IMR-90 (cell line): ENCODE measurements around the gene PACSIN2. TPM values are rescaled to one million over a fixed set of nuclear protein-coding genes. Genes with fewer than 3 reads are reported as not detected.

ENCODE experiments used
- ATAC-seq: fragments of 200-7000 bp; cut with Tn5 transposase; 2 replicates; pipeline ENCODE4 v1.9.1; 2020; ENCODE audit warnings: low read depth, mild to moderate bottlenecking, moderate library complexity
- BruUV-seq: library from RNA; stranded (reverse); fragments of 400-500 nt; replicated peaks from 2 replicates; lab custom pipeline; 2021; lab: Mats Ljungman, UMichigan
- CTCF ChIA-PET: fragments of 300-600 bp; formaldehyde crosslinking; extraction: SDS; loops from one replicate; lab custom pipeline; 2021; ENCODE audit warnings: antibody characterized with exemption; lab: Yijun Ruan, JAX
- POLR2A ChIA-PET: fragments of 300-600 bp; sonication (Branson Sonifier 250); formaldehyde crosslinking; loops from one replicate; lab custom pipeline; 2022; ENCODE audit warnings: antibody characterized with exemption; ENCODE audit not compliant: unreplicated experiment; lab: Charles Lee
- DNase-seq: peaks from one replicate; pipeline ENCODE4 v3.0.0; 2013
- H2AFZ ChIP-seq: replicated peaks from 2 replicates; pipeline ENCODE3; 2013; ENCODE audit warnings: low read length, mild to moderate bottlenecking; ENCODE audit not compliant: poor library complexity
- H2AK5ac ChIP-seq: 2 replicates; pipeline ENCODE4 v1.6.1; 2013; ENCODE audit warnings: low read depth, low read length, inconsistent platforms
- H2AK9ac ChIP-seq: replicated peaks from 2 replicates; pipeline ENCODE3; 2013; ENCODE audit warnings: mild to moderate bottlenecking, low read depth, low read length, moderate library complexity; ENCODE audit not compliant: poor library complexity
- H2BK120ac ChIP-seq: 2 replicates; pipeline ENCODE4 v1.6.1; 2013; ENCODE audit warnings: low read depth, low read length, inconsistent platforms
- H2BK15ac ChIP-seq: 3 replicates; pipeline ENCODE4 v1.6.1; 2013; ENCODE audit warnings: low read depth, low read length, inconsistent platforms
- H2BK20ac ChIP-seq: 2 replicates; pipeline ENCODE4 v1.6.1; 2013; ENCODE audit warnings: low read depth, mild to moderate bottlenecking, inconsistent platforms, low read length, moderate library complexity
- H2BK5ac ChIP-seq: 2 replicates; pipeline ENCODE4 v1.6.1; 2013; ENCODE audit warnings: mild to moderate bottlenecking, low read depth, low read length, inconsistent platforms; ENCODE audit not compliant: poor library complexity, severe bottlenecking
- H3K14ac ChIP-seq: replicated peaks from 2 replicates; pipeline ENCODE4 v1.6.1; 2013; ENCODE audit warnings: low read depth, low read length, inconsistent platforms
- H3K18ac ChIP-seq: 2 replicates; pipeline ENCODE4 v1.6.1; 2013; ENCODE audit warnings: low read depth, low read length, control low read depth
- H3K23ac ChIP-seq: 2 replicates; pipeline ENCODE4 v1.6.1; 2013; ENCODE audit warnings: low read depth, low read length, inconsistent platforms
- H3K27ac ChIP-seq: 2 replicates; pipeline ENCODE4 v1.5.1; 2013; ENCODE audit warnings: mild to moderate bottlenecking, control low read depth, low read length; ENCODE audit not compliant: insufficient read depth
- H3K27me3 ChIP-seq: 2 replicates; pipeline ENCODE4 v1.6.1; 2013; ENCODE audit warnings: low read length; ENCODE audit not compliant: control insufficient read depth, insufficient read depth
- H3K36me3 ChIP-seq: 2 replicates; pipeline ENCODE4 v1.6.1; 2013; ENCODE audit warnings: low read length, mixed read lengths; ENCODE audit not compliant: control insufficient read depth, insufficient read depth
- H3K4ac ChIP-seq: 2 replicates; pipeline ENCODE4 v1.6.1; 2013; ENCODE audit warnings: low read depth, low read length, inconsistent platforms
- H3K4me1 ChIP-seq: 2 replicates; pipeline ENCODE4 v1.6.1; 2013; ENCODE audit warnings: low read length, mixed read lengths; ENCODE audit not compliant: control insufficient read depth, insufficient read depth
- H3K4me2 ChIP-seq: 2 replicates; pipeline ENCODE4 v1.6.1; 2013; ENCODE audit warnings: low read depth, mild to moderate bottlenecking, control low read depth, low read length, moderate library complexity
- H3K4me3 ChIP-seq: 2 replicates; pipeline ENCODE4 v1.5.1; 2013; ENCODE audit warnings: low read depth, mild to moderate bottlenecking, control low read depth, low read length, moderate library complexity; ENCODE audit not compliant: insufficient read depth
- H3K56ac ChIP-seq: 2 replicates; pipeline ENCODE4 v1.6.1; 2013; ENCODE audit warnings: low read length, inconsistent platforms; ENCODE audit not compliant: insufficient read depth; ENCODE audit errors: extremely low read depth
- H3K79me1 ChIP-seq, 2 experiments: 2 replicates each; pipeline ENCODE4 v1.6.1; 2013; ENCODE audit warnings: low read length in 2 of 2, inconsistent platforms in 1 of 2, low read depth in 1 of 2
- H3K9ac ChIP-seq: 2 replicates; pipeline ENCODE4 v1.6.1; 2013; ENCODE audit warnings: low read depth, low read length, control low read depth
- H3K9me1 ChIP-seq: 2 replicates; pipeline ENCODE4 v1.6.1; 2013; ENCODE audit warnings: low read length, inconsistent platforms; ENCODE audit not compliant: insufficient read depth
- H3K9me3 ChIP-seq: 2 replicates; pipeline ENCODE4 v1.6.1; 2013; ENCODE audit warnings: low read length; ENCODE audit not compliant: control insufficient read depth, insufficient read depth
- H4K20me1 ChIP-seq: 2 replicates; pipeline ENCODE4 v1.6.1; 2013; ENCODE audit warnings: low read length, inconsistent platforms; ENCODE audit not compliant: insufficient read depth
- H4K5ac ChIP-seq: 2 replicates; pipeline ENCODE4 v1.6.1; 2013; ENCODE audit warnings: mild to moderate bottlenecking, low read depth, low read length, control low read depth
- H4K8ac ChIP-seq, 2 experiments: 2 replicates each; pipeline ENCODE4 v1.6.1; 2013; ENCODE audit warnings: low read depth in 2 of 2, low read length in 2 of 2, control low read depth in 1 of 2, inconsistent platforms in 1 of 2
- H4K91ac ChIP-seq: 2 replicates; pipeline ENCODE4 v1.6.1; 2013; ENCODE audit warnings: low read depth, low read length, inconsistent platforms; ENCODE audit not compliant: insufficient read depth
- BHLHE40 ChIP-seq: fragments of 150-350 bp; IDR thresholded peaks from 2 replicates; pipeline ENCODE4 v1.6.1; 2016; ENCODE audit warnings: mild to moderate bottlenecking, low read depth, low read length
- FOS ChIP-seq: fragments of 150-350 bp; IDR thresholded peaks from 2 replicates; pipeline ENCODE4 v1.6.1; 2016; ENCODE audit warnings: low read depth, low read length
- MAFK ChIP-seq: IDR thresholded peaks from 2 replicates; pipeline ENCODE4 v1.6.1; 2012; ENCODE audit warnings: low read depth, low read length, improper control_type of control experiment
- POLR2A ChIP-seq: IDR thresholded peaks from 2 replicates; pipeline ENCODE4 v1.6.1; 2012; ENCODE audit warnings: mild to moderate bottlenecking, low read depth, low read length
- RAD21 ChIP-seq: IDR thresholded peaks from 2 replicates; pipeline ENCODE4 v1.6.1; 2012; ENCODE audit warnings: low read length, improper control_type of control experiment
- RFX5 ChIP-seq: IDR thresholded peaks from 2 replicates; pipeline ENCODE4 v1.8.0; 2012; ENCODE audit warnings: low read depth, mild to moderate bottlenecking, low read length, moderate library complexity
- SMC3 ChIP-seq: fragments of 150-350 bp; IDR thresholded peaks from 2 replicates; pipeline ENCODE4 v1.6.1; 2016; ENCODE audit warnings: low read depth, mild to moderate bottlenecking, antibody characterized with exemption, low read length, moderate library complexity
- WGBS, 2 experiments: methylation state at CpG; one replicate each; pipeline versions ENCODE4 v1.1.5 to v1.1.7; 2013; ENCODE audit warnings: missing lambda C conversion rate in 2 of 2; ENCODE audit not compliant: insufficient read length in 1 of 2; ENCODE audit errors: extremely low coverage in 2 of 2; 5-methylcytosine and 5-hydroxymethylcytosine counted together
- dilution Hi-C: fragments of 300-500 bp; cut with HindIII; formaldehyde crosslinking; loops from one replicate; pipeline ENCODE4 v1.14.3; 2018; ENCODE audit warnings: low sequenced_read_pairs; ENCODE audit not compliant: unreplicated experiment
- in situ Hi-C: fragments of 300-500 bp; cut with MboI; formaldehyde crosslinking; loops from 3 replicates; pipeline ENCODE4 v1.14.3; 2019; ENCODE audit warnings: low sequenced_read_pairs, inconsistent platforms, mixed read lengths
- intact Hi-C: fragments of 100-400 bp; cut with micrococcal nuclease; formaldehyde crosslinking; loops from 2 replicates; pipeline ENCODE4 v1.10.0; 2022
- polyA plus RNA-seq, 3 experiments: library from polyadenylated mRNA; depleted of rRNA; stranded (reverse); fragments of >200 nt; gene quantifications; 2 replicates each; pipeline ENCODE4 v1.2.3, GENCODE V29; 2012; ENCODE audit warnings: low replicate concordance in 1 of 3
- total RNA-seq: library from RNA; depleted of rRNA; stranded (reverse); fragments of >200 nt; gene quantifications from 2 replicates; pipeline ENCODE4 v1.2.3, GENCODE V29; 2012
- TF ChIP-seq, protein P1 (sequence below): fragments of 150-350 bp; IDR thresholded peaks from 2 replicates; pipeline ENCODE4 v1.6.1; 2016; ENCODE audit warnings: low read depth, mild to moderate bottlenecking, low read length, moderate library complexity, borderline replicate concordance
- TF ChIP-seq, protein P2 (sequence below): fragments of 150-350 bp; IDR thresholded peaks from 2 replicates; pipeline ENCODE4 v1.6.1; 2017; ENCODE audit warnings: mild to moderate bottlenecking, antibody characterized with exemption, low read length, low read depth

Gene PACSIN2
- total and polyA plus RNA-seq, 2 of the 4 experiments (the other 2 are of a cell fraction) = 85.0 to 118 TPM

DNA sequence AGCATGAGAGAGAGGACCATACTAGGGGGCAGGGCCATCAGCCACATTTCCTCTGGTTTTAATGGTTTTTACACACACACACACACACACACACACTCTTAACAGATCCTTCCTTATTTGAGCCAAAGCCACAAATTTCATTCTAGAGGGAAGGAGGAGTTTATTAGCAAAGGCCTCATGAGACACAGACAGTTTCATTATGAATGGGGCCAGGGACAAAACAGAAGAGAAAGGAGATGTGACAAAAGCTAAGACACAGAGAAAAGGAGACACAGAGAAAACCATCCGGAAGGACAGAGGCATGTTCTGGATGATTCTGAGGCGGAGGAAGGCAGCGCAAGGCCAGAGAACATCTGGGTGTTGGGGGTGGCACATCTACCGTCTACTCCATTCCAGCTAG is 125.6 kb downstream of the PACSIN2 start:
- Histone ChIP-seq H3K23ac (no peak overlapping the region), H2AFZ (no peak overlapping the region), H4K5ac (no peak overlapping the region), H3K14ac (no peak overlapping the region), H3K18ac (no peak overlapping the region), H2AK5ac (no peak overlapping the region), H2BK20ac (no peak overlapping the region), H3K4me1 (no peaks in the 10 kb centered on the region), H3K27ac (no peak overlapping the region), H2AK9ac (no peak overlapping the region), H3K9me1 (peaks cover 14% of the 10 kb centered on the region), H4K20me1 (peaks cover 11% of the 10 kb centered on the region; the same call in 1 of the 2 replicates), H3K27me3 (no peaks in the 10 kb centered on the region), H3K79me1 (peaks cover 34 to 53% of the 10 kb centered on the region in 2 experiments), H3K4me3 (no peak overlapping the region), H3K4me2 (no peak overlapping the region), H2BK120ac (no peak overlapping the region), H3K36me3 (peaks cover 45% of the 10 kb centered on the region), H2BK5ac (no peak overlapping the region), H2BK15ac (no peak overlapping the region), H4K91ac (no peak overlapping the region), H3K9ac (no peak overlapping the region), H3K9me3 (no peaks in the 10 kb centered on the region), H4K8ac (no peak overlapping the region), H3K4ac (no peak overlapping the region), H3K56ac (no peak overlapping the region)
- ChIA-PET CTCF (no interaction called here), POLR2A (no interaction called here)
- in situ Hi-C loops = no loop called here
- TF ChIP-seq, protein P1, sequence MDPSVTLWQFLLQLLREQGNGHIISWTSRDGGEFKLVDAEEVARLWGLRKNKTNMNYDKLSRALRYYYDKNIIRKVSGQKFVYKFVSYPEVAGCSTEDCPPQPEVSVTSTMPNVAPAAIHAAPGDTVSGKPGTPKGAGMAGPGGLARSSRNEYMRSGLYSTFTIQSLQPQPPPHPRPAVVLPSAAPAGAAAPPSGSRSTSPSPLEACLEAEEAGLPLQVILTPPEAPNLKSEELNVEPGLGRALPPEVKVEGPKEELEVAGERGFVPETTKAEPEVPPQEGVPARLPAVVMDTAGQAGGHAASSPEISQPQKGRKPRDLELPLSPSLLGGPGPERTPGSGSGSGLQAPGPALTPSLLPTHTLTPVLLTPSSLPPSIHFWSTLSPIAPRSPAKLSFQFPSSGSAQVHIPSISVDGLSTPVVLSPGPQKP = no peak
- TF ChIP-seq FOS = no peak
- TF ChIP-seq BHLHE40 = no peak
- TF ChIP-seq SMC3 = no peak
- TF ChIP-seq, protein P2, sequence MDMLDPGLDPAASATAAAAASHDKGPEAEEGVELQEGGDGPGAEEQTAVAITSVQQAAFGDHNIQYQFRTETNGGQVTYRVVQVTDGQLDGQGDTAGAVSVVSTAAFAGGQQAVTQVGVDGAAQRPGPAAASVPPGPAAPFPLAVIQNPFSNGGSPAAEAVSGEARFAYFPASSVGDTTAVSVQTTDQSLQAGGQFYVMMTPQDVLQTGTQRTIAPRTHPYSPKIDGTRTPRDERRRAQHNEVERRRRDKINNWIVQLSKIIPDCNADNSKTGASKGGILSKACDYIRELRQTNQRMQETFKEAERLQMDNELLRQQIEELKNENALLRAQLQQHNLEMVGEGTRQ = no peak
- no peak for TF ChIP-seq MAFK
- no peak for TF ChIP-seq POLR2A
- no peak for TF ChIP-seq RAD21
- TF ChIP-seq RFX5 = no peak
- 100% methylated on average over 2 of the region's 4 CpGs; no CpG with 5 or more reads in 1 of the 2 experiments for WGBS, 2 experiments
- BruUV-seq = no TSS peak
- no peak for ATAC-seq
- intact Hi-C loops = no loop called here
- dilution Hi-C loops = no loop called here
- no peak for DNase-seq
